Measurements from ENCODE around the gene CTNNA3.

The CTNNA3 gene

DNA sequence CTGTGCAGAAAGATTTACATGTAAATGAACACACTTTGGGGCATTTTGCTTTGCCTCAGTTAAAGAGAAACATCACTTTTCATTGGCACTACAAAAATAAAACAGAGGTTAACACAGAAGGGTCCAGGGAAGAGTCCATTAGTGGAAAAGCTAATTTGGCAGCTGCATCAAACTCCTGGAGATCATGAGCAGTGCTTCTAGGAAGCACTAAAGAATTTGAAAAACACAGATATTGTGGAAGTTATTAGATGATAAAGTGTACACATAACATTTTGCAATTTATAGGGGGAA, 608.9 kb downstream of the CTNNA3 start:
- no peak for DNase-seq
- Histone ChIP-seq H3K36me3 (no peaks in the 10 kb centered on the region), H3K4me1 (peaks cover 3% of the 10 kb centered on the region), H3K27me3 (no peaks in the 10 kb centered on the region), H3K9me3 (no peaks in the 10 kb centered on the region), H3K4me3 (ENCODE audit: low read depth, low read length) (no peak overlapping the region)
- TF ChIP-seq, protein P1, sequence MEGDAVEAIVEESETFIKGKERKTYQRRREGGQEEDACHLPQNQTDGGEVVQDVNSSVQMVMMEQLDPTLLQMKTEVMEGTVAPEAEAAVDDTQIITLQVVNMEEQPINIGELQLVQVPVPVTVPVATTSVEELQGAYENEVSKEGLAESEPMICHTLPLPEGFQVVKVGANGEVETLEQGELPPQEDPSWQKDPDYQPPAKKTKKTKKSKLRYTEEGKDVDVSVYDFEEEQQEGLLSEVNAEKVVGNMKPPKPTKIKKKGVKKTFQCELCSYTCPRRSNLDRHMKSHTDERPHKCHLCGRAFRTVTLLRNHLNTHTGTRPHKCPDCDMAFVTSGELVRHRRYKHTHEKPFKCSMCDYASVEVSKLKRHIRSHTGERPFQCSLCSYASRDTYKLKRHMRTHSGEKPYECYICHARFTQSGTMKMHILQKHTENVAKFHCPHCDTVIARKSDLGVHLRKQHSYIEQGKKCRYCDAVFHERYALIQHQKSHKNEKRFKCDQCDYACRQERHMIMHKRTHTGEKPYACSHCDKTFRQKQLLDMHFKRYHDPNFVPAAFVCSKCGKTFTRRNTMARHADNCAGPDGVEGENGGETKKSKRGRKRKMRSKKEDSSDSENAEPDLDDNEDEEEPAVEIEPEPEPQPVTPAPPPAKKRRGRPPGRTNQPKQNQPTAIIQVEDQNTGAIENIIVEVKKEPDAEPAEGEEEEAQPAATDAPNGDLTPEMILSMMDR (IDR thresholded peaks at IDR 0.05; ENCODE audit: low read depth, low read length), result no peak

- TF ChIP-seq, protein P1 (IDR thresholded peaks at IDR 0.05; ENCODE audit: low read depth, low read length), result no peak
- Histone ChIP-seq H3K36me3 (no peaks in the 10 kb centered on the region), H3K27me3 (no peaks in the 10 kb centered on the region), H3K9me3 (no peaks in the 10 kb centered on the region), H3K4me3 (ENCODE audit: low read depth, low read length) (no peak overlapping the region), H3K4me1 (peaks cover 3% of the 10 kb centered on the region)
- no peak for DNase-seq
Observed at GRCh38 chr10:67086327-67087134, 609.5 kb downstream of the CTNNA3 start.

GRCh38 chr10:67079126-67079525, 616.9 kb downstream of the CTNNA3 start:
- Histone ChIP-seq H3K4me1 (peaks cover 3% of the 10 kb centered on the region; the same call in 1 of the 2 replicates), H3K27me3 (no peaks in the 10 kb centered on the region; the same call in 1 of the 2 replicates), H3K9me3 (no peaks in the 10 kb centered on the region), H3K4me3 (ENCODE audit: low read depth, low read length) (no peak overlapping the region), H3K36me3 (no peaks in the 10 kb centered on the region)
- TF ChIP-seq, protein P1 (IDR thresholded peaks at IDR 0.05; ENCODE audit: low read depth, low read length), result no peak
- DNase-seq, result peak; percentile 57

GRCh38 chr10:67077376-67077775, 618.6 kb downstream of the CTNNA3 start:
- H3K4me1 ChIP-seq, result peaks cover 3% of the 10 kb centered on the region; the same call in 1 of the 2 replicates
- H3K27me3 ChIP-seq, result no peaks in the 10 kb centered on the region; the same call in 1 of the 2 replicates
- H3K36me3 ChIP-seq, result no peaks in the 10 kb centered on the region
- no peak for DNase-seq
- no peaks in the 10 kb centered on the region for H3K9me3 ChIP-seq
- TF ChIP-seq, protein P1 (IDR thresholded peaks at IDR 0.05; ENCODE audit: low read depth, low read length), result no peak
- no peak overlapping the region for H3K4me3 ChIP-seq (ENCODE audit: low read depth, low read length)

DNA sequence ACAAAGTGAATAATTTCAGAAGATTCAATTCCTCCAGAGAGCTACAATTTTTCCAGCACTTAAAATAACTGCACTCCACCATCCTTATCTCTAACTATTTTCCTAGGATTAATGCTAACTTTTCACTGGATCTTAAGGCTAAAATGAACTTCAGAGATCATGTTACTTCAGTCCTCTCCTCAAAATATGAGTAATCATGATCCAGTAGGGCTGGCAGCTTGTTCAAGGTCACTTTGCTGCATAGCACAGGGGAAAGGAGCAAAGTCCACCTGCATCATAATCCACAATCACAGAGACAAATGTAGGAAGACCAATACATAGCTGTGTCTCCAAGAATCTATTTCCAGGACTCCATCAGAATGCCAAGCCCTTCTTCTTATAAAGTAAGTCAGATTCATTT, 619.9 kb downstream of the CTNNA3 start:
- no peak for DNase-seq

More for the DNA sequence above, 619.9 kb downstream of the CTNNA3 start:
- Histone ChIP-seq H3K27me3 (no peaks in the 10 kb centered on the region; the same call in 1 of the 2 replicates), H3K4me1 (peaks cover 3% of the 10 kb centered on the region; the same call in 1 of the 2 replicates), H3K9me3 (no peaks in the 10 kb centered on the region), H3K4me3 (ENCODE audit: low read depth, low read length) (no peak overlapping the region), H3K36me3 (no peaks in the 10 kb centered on the region)
- TF ChIP-seq, protein P1 (IDR thresholded peaks at IDR 0.05; ENCODE audit: low read depth, low read length), result no peak

Measured in BE2C (cell line).